ENCODE data around the gene SLC25A31.

The SLC25A31 gene

DNA sequence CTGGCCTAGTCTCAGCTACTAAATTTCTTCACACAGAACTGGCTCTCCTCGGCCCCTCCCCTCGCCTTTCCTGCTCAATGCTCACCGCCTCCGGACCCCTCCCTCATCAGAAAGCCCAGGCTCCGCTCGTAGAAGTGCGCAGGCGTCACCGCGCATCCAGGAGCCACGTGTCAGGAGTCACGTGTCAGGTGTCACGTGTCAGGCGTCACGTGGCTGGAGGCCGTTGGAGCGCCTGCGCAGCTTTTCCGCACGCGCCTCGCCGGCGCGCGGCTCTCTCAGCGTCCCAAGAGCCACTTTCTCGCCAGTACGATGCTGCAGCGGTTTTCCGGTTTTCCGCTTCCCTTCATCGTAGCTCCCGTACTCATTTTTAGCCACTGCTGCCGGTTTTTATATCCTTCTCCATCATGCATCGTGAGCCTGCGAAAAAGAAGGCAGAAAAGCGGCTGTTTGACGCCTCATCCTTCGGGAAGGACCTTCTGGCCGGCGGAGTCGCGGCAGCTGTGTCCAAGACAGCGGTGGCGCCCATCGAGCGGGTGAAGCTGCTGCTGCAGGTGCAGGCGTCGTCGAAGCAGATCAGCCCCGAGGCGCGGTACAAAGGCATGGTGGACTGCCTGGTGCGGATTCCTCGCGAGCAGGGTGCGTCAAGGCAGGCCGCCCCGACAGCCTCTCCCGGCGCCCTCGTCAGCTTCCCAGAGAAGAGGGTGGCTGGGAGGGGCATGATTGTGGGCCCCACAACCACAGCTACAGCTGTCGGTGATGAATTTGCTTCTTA, at the start of gene SLC25A31:
TSS of gene SLC25A31 (plus strand) at position 259 of the 772 bp plus-strand sequence. CDS start at position 405, 146 bp downstream.
- no peak for DNase-seq

DNA sequence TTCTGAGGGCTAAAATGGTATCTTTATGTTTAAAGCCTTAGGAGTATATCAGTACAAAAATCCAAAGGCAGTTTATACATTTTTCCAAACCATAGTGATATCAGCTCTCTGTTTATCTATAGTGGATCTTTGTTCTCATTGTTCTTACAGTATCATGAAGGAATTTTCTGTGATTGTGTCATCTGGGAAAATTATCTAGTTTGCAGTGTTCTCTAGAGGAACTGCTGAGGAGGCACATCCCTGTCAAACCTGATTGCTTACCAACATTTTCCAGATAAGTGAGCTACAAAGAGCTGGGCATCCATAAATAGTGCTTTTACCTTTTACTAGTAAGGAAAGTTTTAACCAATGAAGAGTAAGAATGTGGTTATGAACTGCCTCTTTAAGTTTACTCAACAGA, 44.9 kb upstream of the SLC25A31 start:
- no peak for DNase-seq

DNA sequence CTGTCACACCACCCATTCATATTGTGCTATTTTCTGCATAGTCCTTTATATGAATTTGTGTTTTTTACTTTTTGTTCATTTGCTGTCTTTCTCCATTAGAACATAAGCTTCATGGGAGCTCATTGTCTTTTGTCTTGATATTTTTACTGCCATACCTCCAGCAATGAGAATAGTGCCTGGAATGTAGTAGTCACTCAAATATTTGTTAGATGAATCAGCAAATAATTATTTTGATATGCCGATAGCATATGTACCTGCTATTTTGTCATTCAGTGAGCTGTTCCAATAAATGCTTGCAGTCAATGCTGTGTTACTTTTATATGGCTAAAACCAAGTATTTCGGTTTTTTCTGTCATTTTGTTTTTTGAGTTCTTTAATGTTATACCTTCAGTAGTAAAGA, 43.5 kb upstream of the SLC25A31 start:
- DNase-seq = no peak

DNA sequence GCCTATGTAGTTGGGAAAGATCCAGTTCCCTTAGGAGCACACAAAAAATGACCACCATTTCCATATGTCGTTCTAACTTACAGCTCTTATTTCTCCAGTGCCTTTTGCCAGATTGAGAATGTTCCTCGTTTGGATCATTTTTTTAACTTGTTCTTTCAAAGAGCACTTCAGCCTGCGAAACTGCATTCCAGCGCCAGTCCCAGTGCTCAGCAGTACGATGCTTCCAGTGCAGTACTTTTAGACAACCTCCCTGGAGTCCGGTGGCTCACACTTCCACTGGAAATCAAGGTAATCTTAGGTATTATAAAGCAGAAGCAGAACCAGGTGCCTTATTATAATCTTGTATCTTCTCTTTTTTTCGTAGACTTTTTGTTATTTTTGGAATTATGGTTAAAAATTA, 42.6 kb upstream of the SLC25A31 start:
- no peak for DNase-seq

DNA sequence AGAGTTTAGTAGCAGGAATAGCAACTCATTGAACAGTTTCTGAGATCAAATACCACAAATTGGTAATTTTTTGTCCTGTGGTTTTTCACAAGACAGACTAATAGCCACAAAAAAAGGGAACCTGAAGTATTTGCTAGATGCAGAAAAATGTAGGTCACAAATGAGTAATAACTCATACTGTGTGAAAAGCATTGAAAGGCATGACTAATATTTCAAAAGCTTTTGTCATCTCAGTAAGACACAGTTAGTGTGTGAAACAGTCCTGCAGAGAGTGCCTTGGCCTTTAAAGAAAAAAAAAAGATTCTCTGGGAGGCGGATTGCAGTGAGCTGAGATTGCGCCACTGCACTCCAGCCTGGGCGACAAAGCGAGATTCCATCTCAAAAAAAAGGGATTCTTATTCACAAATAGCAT, 31.4 kb upstream of the SLC25A31 start:
- peak; percentile 14 for DNase-seq

DNA sequence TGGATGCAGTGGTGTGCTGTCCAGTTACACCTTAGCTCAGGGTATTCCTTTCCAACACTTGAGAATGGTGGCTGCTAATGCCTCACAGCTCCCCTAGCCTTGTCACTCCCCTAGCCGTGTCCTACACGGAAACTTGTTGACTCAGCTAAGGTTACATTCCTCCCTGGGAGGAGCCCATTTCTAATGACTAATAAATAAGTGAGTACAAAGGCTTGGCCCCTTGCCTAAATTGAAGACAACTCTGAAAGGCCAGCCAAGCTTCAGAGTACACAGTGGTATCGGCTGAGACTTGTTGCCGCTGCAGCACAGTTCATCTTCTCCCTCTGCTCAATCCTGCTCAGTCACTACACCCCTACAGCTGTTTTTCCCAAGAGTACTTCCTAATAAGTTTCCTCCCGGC, 21.2 kb upstream of the SLC25A31 start:
- DNase-seq = peak; percentile 33

DNA sequence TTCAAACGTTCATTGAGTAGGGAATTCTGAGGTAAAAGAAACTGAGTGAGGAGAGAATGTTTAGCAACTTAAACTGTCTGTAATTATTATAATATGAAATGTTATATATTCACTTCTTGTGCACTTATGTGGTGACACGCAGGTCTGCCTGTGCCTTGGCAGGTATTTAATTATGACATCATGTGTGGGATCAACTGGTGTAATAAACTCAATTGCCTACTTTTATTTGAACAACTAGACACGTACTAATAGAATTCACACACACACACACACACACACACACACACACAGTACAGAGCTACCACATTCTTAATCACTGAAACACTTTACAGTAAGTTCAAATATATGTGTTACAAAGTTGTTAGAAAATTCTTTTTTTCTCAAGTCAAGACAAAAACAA, 20.7 kb upstream of the SLC25A31 start:
- no peak for DNase-seq

DNA sequence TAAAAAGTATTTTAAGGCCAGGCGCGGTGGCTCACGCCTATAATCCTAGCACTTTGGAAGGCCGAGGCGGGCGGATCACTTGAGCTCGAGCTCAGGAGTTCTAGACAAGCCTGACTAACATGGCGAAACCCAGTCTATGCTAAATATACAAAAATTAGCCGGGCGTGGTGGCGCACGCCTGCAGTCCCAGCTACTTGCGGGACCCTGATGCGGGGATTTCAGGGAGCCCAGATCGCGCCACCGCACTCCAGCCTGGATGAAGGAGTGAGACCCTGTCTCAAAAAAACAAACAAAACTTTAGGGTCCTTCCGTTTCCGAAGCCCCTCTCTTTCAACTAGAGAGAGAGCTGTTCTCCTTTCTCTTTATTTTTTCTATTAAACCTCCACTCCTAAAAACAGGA, 1.2 kb downstream of the SLC25A31 start:
- DNase-seq = no peak

DNA sequence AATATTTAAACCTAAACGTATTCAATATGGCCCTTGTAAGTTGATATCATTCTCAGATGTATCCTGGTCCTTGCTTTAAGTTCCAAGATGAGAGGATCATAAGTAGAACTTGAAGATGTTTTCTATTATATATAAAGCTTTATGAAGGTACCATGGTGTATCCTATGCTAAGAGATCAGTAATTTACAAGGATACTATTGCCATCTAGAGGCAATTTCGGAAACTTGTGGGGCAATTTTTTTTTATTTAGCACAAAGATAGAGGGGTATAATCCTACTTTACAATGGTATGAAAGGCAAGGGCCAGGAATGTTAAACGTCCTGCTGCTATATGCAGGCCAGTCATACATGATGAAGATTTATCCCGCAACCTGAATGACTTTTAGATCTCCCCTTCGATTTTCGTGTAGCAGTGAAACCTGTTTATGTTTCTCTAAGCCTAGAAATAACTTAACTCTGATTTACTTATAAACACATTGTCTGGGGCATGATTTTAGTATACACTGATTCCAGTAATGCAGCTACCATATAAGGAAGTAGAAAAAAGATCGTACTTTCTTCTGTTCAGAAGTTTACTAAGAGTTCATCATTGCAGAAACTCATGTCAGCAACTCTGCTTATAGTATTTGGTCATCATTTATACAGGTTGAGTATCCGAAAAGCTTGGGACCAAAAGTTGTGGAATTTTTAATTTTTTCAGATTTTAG, 2.6 kb downstream of the SLC25A31 start:
- peak; percentile 69 for DNase-seq

DNA sequence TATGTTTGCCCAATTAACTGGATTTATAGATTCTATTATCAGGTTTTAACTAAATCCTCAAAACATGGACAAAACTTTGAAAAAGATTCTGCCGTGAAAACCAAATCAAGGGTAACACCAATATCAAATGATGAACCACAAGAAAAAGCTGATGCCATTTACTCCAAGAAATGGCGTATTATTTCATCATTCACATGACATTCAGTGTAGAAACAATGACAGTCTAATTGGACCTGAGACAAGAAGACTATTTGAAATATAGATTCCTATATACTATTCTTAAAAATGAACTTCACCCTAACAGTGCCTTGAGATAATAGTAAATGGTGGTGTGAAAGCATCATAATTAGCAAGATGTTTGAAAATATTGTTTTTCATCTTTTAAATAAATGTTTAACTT, 4.8 kb downstream of the SLC25A31 start:
- DNase-seq = no peak

DNA sequence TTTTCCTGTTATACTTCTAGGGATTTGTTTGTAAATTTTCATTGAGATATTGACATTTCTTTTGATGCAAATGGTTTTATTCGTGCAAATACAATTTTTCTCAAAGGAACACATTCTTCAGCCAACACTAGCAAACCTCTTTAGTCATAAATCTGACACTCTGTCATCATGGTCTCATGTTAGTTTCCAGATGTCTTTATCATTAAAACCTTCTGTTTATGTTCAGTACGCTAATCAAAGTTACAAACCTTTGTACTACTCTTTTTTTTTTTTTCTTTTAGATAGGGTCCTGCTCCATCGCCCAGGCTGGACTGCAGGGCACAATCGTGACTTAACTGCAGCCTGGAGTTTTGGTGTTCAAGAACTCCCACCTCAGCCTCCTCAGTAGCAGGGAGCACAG, 7.1 kb downstream of the SLC25A31 start:
- DNase-seq = no peak

DNA sequence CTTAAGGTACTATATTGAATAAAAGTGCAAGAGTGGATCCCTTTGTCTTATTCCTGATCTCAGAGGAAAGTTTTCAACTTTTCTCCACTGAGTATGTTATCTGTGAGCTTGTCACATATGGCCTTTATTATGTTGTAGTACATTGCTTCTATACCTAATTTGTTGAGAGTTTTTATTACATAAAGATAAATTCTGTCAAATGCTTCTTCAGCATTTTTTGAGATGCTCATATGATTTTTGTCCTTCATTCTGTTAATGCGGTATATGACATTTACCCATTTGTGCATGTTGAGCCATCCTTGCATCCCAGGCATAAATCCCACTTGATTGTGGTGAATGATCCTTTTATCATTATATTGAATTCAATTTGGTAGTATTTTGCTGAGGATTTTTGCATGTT, 11.0 kb downstream of the SLC25A31 start:
- no peak for DNase-seq

DNA sequence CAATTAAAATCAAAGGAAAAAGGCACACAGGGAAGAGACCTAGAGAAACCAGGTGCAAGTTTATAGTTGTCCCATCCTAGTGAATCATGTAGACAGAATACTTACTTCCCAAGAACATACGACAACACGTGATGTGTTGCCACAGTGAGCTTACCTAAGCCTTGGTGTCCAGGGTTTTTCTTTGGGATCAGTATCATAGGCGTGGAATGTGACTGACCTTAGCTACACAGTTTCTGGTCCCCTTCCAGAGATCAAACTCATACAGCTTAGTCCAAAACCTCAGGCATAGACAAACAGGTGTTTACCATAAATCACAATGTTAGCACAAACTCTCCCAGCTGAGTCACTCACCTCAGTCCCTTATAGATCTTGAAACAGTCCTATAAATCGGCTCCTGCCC, 17.7 kb downstream of the SLC25A31 start:
- no peak for DNase-seq

DNA sequence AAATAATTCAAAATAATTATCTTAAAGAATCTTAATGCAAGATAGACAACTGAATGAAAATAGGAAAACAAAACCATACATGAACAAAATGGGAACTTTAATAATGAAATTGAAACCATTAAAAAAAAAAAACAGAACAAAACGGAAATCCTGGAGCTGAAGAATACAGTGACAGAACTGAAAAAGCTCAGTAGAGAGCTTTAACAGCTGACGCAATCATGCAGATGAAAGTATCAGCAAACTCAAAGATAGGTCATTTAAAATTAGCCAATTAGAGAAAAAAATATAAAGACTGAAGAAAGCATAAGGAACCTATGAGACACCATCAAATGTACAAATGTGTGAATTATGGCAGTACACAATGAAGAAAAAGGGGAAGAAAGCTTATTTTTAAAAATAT, 18.8 kb downstream of the SLC25A31 start:
- DNase-seq = no peak

DNA sequence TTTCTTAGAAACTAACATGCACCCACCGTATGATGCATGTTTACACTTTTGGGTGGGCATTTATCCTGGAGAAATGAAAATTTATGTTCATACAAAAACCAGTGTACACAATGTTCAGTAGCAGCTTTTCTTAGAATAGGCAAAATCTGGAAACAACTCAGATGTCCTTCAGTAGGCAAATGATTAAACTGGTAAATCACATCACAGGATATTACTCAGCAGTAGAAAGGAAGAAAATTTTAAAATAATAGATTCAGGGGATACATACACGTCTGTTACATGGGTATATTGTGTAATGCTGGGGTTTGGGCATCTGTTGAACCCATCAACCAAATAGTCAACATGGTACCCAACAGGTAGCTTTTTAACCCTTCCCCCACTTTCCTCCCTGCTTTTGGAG, 26.7 kb downstream of the SLC25A31 start:
- no peak for DNase-seq

DNA sequence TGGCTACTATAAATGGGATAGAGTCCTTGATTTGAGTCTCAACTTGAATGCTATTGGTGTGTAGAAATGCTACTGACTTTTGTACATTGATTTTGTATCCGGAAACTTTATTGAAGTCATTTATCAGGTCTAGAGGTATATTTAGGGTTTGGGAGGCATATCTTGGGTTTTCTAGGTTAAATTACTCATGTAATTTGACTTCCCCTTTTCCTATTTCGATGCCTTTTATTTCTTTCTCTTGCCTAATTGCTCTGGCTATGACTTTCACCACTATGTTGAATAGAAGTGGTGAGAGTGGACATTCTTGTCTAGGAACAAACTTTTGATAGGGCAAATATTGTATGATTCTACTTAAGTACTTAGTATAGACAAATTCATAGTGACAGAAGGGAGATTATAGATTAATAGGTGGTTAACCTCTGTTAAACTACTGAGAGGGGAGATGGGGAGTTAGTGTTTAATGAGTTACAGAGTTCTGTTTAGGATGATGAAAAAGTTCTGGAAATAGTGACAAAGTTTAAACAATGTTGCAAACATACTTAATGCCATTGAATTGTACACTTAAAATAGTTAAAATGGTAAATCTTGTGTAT, 29.1 kb downstream of the SLC25A31 start:
- DNase-seq = no peak

DNA sequence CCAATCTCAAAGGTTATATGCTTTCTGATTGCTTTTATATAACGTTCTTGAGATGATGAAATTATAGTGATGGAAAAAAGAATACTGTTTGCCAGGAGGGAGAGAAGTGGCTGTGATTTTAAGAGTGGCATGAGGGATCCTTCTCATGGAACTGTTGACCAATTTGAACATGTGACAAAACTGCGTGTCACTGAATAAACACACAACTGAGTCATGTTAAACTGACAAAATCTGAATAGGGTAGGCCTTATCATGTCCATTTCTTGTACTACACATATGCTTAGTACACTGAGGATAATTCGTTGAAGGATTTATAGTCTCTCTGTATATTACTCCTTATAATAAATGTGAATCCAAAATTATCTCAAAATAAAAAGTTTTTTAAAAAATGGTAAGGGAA, 29.7 kb downstream of the SLC25A31 start:
- DNase-seq = peak; percentile 59

DNA sequence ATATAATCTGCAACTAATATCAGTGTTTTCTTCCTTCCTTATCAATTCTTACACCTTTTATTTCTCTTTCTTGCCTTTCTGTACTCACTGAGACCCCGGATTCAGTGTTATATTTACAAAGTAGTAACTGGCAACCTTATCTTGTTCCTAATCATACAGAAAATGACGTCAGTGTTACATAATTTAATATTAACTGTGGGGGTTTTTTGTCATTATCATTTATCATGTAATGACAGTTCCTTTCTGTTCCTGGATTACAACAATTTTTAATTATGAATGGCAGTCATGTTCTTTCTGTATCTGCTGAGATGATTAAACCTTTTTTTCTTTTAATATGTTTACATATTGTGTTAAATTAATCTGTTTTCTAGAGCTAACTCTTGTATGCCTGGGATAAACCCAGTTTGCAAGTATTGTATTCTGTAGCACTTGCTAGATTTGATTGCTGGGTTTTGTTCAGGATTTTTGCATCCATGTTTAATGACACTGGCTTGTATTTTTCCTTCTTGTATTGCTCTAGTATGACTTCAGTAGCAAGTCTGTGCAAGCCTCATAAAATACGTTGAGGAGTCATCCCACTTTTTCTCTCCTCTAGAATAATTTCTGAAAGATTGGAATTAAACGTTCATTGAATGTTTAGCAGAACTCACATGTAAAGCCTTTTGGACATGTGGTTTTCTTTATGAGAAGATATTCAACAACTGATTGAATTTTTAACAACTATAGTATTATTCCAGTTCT, 41.5 kb downstream of the SLC25A31 start:
- DNase-seq = no peak

DNA sequence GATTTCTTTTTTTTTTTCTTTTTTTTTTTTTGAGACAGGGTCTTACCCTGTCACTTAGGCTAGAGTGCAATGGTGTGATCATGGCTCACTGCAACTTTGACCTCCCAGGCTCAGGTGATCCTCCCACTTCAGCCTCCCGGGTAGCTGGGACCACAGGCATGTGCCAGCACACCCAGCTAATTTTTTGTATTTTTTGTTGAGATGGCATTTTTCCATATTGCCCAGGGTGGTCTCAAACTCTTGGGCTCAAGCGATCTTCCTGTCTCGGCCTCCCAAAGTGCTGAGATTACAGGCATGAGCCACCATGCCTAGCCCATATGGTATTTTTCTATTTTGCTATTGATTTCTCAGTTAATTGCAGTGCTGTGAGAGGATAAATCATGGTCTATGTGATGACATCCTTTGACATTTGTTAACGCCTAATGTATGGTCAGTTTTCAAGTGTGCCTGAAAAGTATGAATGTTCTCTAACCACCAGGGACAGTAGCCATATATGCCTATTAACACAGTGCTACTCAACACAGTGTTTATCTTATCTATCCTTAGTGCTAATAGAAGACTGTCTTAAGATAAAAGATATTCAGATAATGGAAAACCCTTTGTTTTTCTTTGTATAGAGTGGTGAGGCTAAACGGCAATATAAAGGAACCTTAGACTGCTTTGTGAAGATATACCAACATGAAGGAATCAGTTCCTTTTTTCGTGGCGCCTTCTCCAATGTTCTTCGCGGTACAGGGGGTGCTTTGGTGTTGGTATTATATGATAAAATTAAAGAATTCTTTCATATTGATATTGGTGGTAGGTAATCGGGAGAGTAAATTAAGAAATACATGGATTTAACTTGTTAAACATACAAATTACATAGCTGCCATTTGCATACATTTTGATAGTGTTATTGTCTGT, 42.8 kb downstream of the SLC25A31 start:
- no peak for DNase-seq

DNA sequence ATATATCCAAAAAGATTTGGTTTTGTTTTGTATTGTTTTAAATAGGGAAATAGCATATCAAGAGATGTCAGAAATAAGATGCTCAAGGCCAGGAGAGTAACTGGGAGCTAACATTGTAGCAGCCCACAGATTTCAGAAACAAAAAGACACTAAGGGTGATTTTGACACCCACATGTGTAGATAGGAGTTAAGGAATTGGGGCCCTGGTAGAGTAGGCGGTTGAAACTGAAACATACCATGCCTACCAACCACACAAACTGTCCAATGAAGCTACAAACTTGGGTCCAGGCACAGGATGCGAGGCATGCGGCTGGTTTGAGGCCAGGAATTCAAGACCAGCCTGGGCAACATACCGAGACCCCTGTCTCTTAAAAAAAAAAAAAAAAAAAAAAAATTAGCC, 45.6 kb downstream of the SLC25A31 start:
- DNase-seq = no peak

DNA sequence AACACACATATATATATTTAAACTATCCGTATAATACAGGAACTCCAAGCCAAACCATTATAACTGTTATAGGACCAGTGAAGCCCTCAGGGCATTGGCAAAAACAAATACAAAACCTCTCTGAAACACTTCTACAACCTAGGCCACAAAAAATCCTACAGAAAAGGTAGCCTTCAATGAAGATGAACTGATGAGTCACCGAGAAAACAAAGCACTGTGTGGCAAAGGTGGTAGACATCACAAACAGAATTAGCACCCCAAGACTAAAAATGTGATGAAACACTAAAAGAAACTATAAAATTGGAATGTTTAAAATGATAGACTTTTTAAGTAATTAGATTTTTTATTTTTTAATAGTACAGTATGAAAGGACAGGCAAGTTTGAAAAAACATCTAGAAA, 46.4 kb downstream of the SLC25A31 start:
- peak; percentile 71 for DNase-seq

DNA sequence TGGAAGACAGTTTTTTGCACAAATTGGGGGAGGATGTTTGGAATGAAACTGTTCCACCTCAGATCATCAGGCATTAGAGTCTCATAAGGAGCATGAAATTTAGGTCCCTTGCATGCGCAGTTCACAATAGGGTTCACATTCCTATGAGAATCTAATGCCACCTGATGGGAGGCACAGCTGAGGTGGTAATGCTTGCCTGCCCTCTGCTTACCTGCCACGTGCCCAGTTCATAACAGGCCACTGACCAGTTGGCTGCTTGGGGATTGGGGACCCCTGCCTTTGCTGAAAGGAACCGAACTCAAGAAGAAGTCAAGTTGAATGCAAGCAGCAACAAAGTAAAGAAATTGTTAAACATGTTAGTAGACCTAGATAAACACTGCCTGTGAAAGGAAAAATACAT, 47.3 kb downstream of the SLC25A31 start:
- DNase-seq = no peak
